Activated B cell treated with CpG ODN at 0.5 μM for 24 hours (primary cell): ENCODE results near the gene XPA. TPM values are rescaled to one million over a fixed set of nuclear protein-coding genes. Genes with fewer than 3 reads are reported as not detected.
A peak's percentile ranks its signal among the peaks of the same experiment; 100 is the strongest.

Experiments
- ATAC-seq: fragments of 200-7000 bp; cut with Tn5 transposase; one replicate; pipeline ENCODE4 v1.10.0; 2021; ENCODE audit warnings: low read depth, mild to moderate bottlenecking, moderate library complexity
- CTCF ChIA-PET: fragments of 350-600 bp; sonication (Branson Sonifier 250); formaldehyde crosslinking; loops from one replicate; lab custom pipeline; 2021; ENCODE audit warnings: antibody characterized with exemption; lab: Charles Lee
- POLR2A ChIA-PET: fragments of 350-600 bp; sonication (Branson Sonifier 250); formaldehyde crosslinking; loops from one replicate; lab custom pipeline; 2021; ENCODE audit warnings: antibody characterized with exemption; lab: Charles Lee
- DNase-seq: peaks from one replicate; pipeline ENCODE4 v3.0.0; 2022
- H3K27ac Mint-ChIP-seq: one replicate; pipeline ENCODE4 v1.8.0; 2020; ENCODE audit warnings: mixed read lengths
- H3K27me3 Mint-ChIP-seq: one replicate; pipeline ENCODE4 v1.8.0; 2021; ENCODE audit warnings: mixed read lengths
- H3K36me3 Mint-ChIP-seq: one replicate; pipeline ENCODE4 v1.8.0; 2021; ENCODE audit warnings: low read depth, mixed read lengths
- H3K4me1 Mint-ChIP-seq: one replicate; pipeline ENCODE4 v1.8.0; 2021; ENCODE audit warnings: mixed read lengths
- H3K4me3 Mint-ChIP-seq: one replicate; pipeline ENCODE4 v1.8.0; 2020; ENCODE audit warnings: mild to moderate bottlenecking, mixed read lengths
- H3K9me3 Mint-ChIP-seq: one replicate; pipeline ENCODE4 v1.8.0; 2020; ENCODE audit warnings: mixed read lengths
- intact Hi-C: fragments of 100-400 bp; cut with micrococcal nuclease; formaldehyde crosslinking; loops from one replicate; pipeline ENCODE4 v1.15.1; 2024
- total RNA-seq: library from RNA; stranded (reverse); gene quantifications from 2 replicates; pipeline ENCODE4 v1.2.3, GENCODE V29; 2022
- TF ChIP-seq, protein P1 (sequence below): fragments of 200-600 bp; IDR thresholded peaks from one replicate; pipeline ENCODE4 v1.8.0; 2022; ENCODE audit warnings: antibody characterized with exemption, mild to moderate bottlenecking

Gene XPA
- total RNA-seq, 1 donor from 2014 or later, result 18.1 TPM

DNA sequence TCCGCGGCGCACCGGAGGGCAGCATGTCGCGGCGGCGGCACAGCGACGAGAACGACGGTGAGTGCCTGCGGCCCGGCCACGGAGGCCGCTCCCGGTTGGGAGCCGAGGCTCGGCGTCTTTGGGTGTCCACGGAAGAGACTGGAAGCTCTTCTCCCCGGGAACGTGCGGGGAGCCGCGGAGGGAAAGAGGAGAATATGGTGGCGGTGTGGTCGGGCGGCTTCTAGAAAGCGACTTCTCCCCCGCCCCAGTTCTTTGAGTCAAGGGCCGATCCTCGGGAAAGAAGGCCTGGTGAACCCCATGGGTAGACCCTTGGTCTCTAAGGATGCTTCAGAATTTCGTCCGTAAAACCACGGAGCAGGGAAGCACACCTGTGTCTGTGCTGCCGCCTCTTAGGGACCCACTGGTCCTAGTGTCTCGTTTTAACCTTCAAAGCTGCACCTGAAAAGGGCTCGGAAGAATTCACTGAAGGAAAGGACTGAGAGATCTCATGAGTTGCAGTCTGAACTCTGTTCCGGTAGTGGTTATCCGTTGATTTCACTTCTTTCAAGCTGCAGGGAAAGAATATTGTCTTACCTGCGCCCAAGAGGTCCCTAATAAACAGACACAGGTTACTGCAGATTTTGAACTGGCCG, 63.2 kb downstream of the XPA start:
- ChIA-PET POLR2A (interaction anchor here (0.6 to 3.2 kb wide), 23 partner anchors 9 to 1758 kb away, joined by 3 to 31 read pairs (median 7); partner anchors contain the start of genes ANP32B, ERCC6L2, NANS and TBC1D2), CTCF (interaction anchor here (0.9 to 2.3 kb wide), 5 partner anchors 18 to 221 kb away, joined by 3 to 14 read pairs (median 5); partner anchors contain the start of gene TDRD7)
- ATAC-seq (no peak), DNase-seq (no peak)
- peaks cover 54% of the 10 kb centered on the region for H3K4me1 Mint-ChIP-seq
- peak overlapping the region; percentile 100 for H3K4me3 Mint-ChIP-seq
- intact Hi-C loops, result loop anchor here (1.0 to 10.0 kb wide), 12 partner anchors 19 to 1161 kb away; partner anchors contain the start of genes ANKS6, ANP32B, PRXL2C and TBC1D2
- no peaks in the 10 kb centered on the region for H3K9me3 Mint-ChIP-seq
- TF ChIP-seq, protein P1, sequence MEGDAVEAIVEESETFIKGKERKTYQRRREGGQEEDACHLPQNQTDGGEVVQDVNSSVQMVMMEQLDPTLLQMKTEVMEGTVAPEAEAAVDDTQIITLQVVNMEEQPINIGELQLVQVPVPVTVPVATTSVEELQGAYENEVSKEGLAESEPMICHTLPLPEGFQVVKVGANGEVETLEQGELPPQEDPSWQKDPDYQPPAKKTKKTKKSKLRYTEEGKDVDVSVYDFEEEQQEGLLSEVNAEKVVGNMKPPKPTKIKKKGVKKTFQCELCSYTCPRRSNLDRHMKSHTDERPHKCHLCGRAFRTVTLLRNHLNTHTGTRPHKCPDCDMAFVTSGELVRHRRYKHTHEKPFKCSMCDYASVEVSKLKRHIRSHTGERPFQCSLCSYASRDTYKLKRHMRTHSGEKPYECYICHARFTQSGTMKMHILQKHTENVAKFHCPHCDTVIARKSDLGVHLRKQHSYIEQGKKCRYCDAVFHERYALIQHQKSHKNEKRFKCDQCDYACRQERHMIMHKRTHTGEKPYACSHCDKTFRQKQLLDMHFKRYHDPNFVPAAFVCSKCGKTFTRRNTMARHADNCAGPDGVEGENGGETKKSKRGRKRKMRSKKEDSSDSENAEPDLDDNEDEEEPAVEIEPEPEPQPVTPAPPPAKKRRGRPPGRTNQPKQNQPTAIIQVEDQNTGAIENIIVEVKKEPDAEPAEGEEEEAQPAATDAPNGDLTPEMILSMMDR, result no peak
- H3K36me3 Mint-ChIP-seq, result peaks cover 19% of the 10 kb centered on the region
- H3K27ac Mint-ChIP-seq, result peak overlapping the region; percentile 99
- no peaks in the 10 kb centered on the region for H3K27me3 Mint-ChIP-seq

DNA sequence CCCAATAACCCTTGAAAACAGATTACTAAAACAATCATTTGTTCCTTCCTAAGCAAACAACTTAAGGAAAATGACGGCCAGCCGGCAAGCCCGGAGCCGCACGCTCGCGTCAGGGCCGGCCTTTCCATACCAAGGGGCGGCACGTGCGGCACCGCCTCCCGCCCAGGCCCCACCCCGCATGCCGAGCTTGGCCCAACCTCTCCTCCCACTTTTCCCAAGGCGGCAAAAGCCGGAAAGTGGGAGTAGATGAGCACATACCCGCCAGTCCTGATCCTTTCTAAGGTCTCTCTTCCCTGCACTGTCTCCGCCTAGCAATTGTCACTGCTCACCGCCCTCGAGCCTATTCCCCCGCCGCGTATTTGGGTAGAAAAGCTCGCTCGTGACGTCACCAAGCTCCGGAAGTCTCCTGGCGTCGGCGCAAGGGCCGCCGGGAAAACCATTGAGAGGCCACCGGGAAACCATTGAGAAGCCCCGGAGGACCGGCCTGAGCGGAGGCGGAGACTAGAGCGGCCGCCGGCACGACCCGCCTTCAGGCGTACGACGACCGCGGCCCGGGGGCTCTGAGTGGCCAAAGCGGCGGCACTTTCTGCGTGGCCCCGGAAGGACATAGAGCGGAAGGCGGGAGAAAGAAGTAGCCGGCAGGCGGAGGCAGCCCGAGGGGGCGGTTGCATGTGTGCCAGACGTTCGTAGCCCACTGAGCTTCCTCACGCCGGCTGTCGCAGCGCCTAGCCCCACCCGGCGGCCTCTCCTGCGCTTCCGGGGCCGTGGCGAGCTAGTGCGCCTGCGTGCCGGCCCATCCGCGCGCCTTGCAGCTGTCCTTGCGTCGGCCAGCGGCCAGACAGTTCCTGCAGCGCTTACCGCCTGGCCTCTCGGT, 63.9 kb downstream of the XPA start, which contains the start of the genes NCBP1 and TSTD2:
Gene NCBP1, plus strand, starts transcription at position 837 of the 874 bp plus-strand sequence. CDS start 61 bp downstream, outside the sequence.
Gene TSTD2, minus strand, starts transcription at position 384 of the 874 bp plus-strand sequence. CDS start 5,806 bp downstream, outside the sequence.
- no peaks in the 10 kb centered on the region for H3K27me3 Mint-ChIP-seq
- intact Hi-C loops, result loop anchor here (1.0 to 10.0 kb wide), 12 partner anchors 18 to 1162 kb away; partner anchors contain the start of genes ANKS6, ANP32B, PRXL2C and TBC1D2
- H3K4me1 Mint-ChIP-seq, result peaks cover 47% of the 10 kb centered on the region
- peak within 1 kb of the TSS; percentile 100 for H3K4me3 Mint-ChIP-seq
- H3K27ac Mint-ChIP-seq, result peak within 1 kb of the TSS; percentile 99
- peak; percentile 93 for DNase-seq
- H3K36me3 Mint-ChIP-seq, result peaks cover 19% of the 10 kb centered on the region
- POLR2A ChIA-PET, result interaction anchor here (0.5 to 3.2 kb wide), 30 partner anchors 10 to 1758 kb away, joined by 3 to 31 read pairs (median 4); partner anchors contain the start of genes ANP32B, ERCC6L2, NANS and TBC1D2
- H3K9me3 Mint-ChIP-seq, result no peaks in the 10 kb centered on the region
- CTCF ChIA-PET, result interaction anchor here (0.7 to 2.3 kb wide), 8 partner anchors 8 to 624 kb away, joined by 3 to 14 read pairs (median 3); partner anchors contain the start of gene TDRD7
- ATAC-seq, result peak; percentile 92
- TF ChIP-seq, protein P1, result no peak

DNA sequence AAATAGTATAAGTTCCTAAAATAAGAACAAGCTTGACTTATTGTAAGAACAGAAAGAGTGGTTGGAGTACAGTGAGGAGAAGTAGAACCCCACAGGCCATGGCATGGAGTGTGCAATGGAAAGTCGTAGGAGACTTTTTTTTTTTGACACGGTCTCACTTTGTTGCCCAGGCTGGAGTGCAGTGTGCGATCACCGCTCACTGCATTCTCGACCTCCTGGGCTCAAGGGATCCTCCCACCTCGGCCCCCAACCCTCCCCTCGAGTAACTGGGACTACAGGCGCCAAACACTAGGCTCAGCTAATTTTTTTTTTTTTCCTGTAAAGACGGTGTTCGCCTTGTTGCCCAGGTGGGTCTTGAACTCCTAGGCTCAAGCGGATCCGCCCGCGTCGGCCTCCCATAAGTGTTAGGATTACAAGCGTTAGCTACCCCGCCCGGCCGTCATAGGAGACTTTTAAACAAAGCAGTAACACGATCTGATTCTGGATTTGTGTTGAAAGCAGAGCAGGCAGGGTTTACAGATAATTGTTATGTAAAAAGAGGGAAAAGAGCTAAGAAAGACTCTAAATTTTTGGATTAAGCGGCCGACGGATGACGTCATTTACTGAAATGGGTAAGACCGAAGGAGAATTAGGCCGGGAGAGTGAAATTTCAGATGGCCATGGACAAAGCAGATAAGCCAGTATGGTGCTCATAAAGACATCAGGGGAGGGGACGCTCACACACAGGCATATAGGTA, 64.7 kb downstream of the XPA start:
- intact Hi-C loops, result loop anchor here (5.0 to 10.0 kb wide), 5 partner anchors 472 to 1162 kb away; partner anchors contain the start of genes ANKS6, PRXL2C and ZNF510

DNA sequence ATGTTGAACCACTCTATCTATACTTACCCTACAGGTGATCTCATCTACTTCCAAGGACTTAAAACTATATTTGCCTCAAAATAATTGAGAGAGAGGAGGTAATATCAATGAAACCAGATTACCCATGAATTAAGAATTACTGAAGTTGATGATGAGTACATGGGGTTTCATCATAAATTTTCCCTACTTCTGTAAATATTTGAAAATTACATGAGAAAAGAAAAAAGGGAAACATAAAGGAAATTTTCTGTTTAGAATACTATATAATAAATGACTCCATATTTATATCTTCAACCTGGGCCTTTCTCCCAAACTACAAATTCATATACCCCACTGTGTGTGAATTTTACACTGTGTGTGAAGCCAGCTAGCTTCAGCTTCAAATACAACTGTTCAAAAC, 66.5 kb downstream of the XPA start:
- Mint-ChIP-seq H3K27ac (no peak overlapping the region), H3K36me3 (peaks cover 22% of the 10 kb centered on the region), H3K9me3 (no peaks in the 10 kb centered on the region), H3K4me3 (no peak overlapping the region), H3K27me3 (no peaks in the 10 kb centered on the region), H3K4me1 (peaks cover 30% of the 10 kb centered on the region)
- no peak for DNase-seq
- intact Hi-C loops, result loop anchor here (5.0 to 10.0 kb wide), 5 partner anchors 474 to 1164 kb away; partner anchors contain the start of genes ANKS6, PRXL2C and ZNF510
- ChIA-PET POLR2A (no interaction called here), CTCF (interaction anchor here (0.9 kb wide), 1 partner anchor 15 kb away, joined by 3 read pairs; no protein-coding TSS in a partner anchor)
- no peak for ATAC-seq
- TF ChIP-seq, protein P1, result no peak

More for the DNA sequence above, 64.7 kb downstream of the XPA start:
- ChIA-PET CTCF (interaction anchor here (1.0 to 2.3 kb wide), 5 partner anchors 8 to 624 kb away, joined by 3 to 14 read pairs (median 5); partner anchors contain the start of gene TDRD7), POLR2A (interaction anchor here (0.9 to 3.2 kb wide), 17 partner anchors 13 to 1757 kb away, joined by 3 to 31 read pairs (median 8); partner anchors contain the start of genes ANP32B, ERCC6L2, TBC1D2 and TDRD7)
- peak overlapping the region; percentile 99 for H3K27ac Mint-ChIP-seq
- DNase-seq (no peak), ATAC-seq (no peak)
- peaks cover 19% of the 10 kb centered on the region for H3K36me3 Mint-ChIP-seq
- TF ChIP-seq, protein P1, result no peak
- peak overlapping the region; percentile 100 for H3K4me3 Mint-ChIP-seq
- H3K9me3 Mint-ChIP-seq, result no peaks in the 10 kb centered on the region
- peaks cover 42% of the 10 kb centered on the region for H3K4me1 Mint-ChIP-seq
- no peaks in the 10 kb centered on the region for H3K27me3 Mint-ChIP-seq
